ENCODE data around the gene CCDC146. TPM values are rescaled to one million over a fixed set of nuclear protein-coding genes. Genes with fewer than 3 reads are reported as not detected.
"Not testable (repeated sequence)": the region's sequence is repeated elsewhere in the genome, so short reads cannot be mapped to it uniquely, and the experiment has no call there.

Gene CCDC146, protein sequence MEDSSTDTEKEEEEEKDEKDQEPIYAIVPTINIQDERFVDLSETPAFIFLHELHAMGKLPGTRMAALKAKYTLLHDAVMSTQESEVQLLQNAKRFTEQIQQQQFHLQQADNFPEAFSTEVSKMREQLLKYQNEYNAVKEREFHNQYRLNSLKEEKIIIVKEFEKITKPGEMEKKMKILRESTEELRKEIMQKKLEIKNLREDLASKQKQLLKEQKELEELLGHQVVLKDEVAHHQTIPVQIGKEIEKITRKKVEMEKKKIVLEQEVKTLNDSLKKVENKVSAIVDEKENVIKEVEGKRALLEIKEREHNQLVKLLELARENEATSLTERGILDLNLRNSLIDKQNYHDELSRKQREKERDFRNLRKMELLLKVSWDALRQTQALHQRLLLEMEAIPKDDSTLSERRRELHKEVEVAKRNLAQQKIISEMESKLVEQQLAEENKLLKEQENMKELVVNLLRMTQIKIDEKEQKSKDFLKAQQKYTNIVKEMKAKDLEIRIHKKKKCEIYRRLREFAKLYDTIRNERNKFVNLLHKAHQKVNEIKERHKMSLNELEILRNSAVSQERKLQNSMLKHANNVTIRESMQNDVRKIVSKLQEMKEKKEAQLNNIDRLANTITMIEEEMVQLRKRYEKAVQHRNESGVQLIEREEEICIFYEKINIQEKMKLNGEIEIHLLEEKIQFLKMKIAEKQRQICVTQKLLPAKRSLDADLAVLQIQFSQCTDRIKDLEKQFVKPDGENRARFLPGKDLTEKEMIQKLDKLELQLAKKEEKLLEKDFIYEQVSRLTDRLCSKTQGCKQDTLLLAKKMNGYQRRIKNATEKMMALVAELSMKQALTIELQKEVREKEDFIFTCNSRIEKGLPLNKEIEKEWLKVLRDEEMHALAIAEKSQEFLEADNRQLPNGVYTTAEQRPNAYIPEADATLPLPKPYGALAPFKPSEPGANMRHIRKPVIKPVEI
- 0.66 and 1.4 TPM in 2 replicates for total RNA-seq (2014; rRNA removed; shearing (Covaris generic))

DNA sequence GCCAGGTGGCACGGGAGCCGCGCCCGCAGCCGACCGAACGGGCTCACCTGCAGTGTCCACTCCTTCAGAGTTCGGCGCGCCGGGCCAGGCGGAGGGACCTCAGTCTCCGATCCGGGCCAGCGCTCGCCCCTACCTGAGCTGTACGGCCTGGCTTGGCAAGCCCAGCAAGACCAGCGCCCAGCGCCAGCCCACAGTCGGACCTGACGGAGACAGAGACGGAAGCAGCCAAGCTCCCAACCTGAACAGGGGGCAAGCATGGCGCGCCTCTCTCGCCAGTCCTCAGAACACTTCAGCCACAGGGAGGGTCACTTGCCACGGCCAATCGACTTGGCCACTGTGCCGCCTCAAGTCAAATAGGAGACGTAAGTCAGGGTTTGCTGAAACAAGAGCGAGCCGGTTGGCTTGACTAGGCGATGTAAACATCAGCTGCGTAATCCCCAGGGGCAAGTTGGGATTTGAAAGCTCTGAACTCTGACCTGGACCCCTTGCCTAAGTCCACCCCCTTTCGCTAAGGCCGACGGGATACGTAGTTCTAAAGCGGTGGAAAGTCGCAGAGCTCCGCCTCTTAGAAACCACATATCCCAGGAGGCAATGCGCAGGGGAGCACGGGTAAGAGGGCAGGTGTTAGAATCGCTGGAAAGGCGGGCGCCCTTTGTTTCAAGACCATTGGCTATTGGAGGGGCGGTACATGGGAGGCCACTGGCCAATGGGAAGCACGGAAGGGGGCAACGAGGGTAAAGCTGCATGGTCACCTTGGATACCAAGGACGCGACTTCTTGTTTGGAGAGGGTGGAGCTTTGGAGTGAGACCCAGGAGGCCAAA, at the start of gene CCDC146:
Gene CCDC146 (plus strand): TSS at position 756 of the 822 bp plus-strand sequence. CDS start 45,054 bp downstream, outside the sequence.
- peak; percentile 99 to 100 for DNase-seq
- peak within 1 kb of the TSS; percentile 59 for H3K4me3 ChIP-seq
- H3K4me1 ChIP-seq; H3K27me3 ChIP-seq; H3K27ac ChIP-seq; H3K9me3 ChIP-seq (replicated peaks); H3K36me3 ChIP-seq: not testable (repeated sequence)

DNA sequence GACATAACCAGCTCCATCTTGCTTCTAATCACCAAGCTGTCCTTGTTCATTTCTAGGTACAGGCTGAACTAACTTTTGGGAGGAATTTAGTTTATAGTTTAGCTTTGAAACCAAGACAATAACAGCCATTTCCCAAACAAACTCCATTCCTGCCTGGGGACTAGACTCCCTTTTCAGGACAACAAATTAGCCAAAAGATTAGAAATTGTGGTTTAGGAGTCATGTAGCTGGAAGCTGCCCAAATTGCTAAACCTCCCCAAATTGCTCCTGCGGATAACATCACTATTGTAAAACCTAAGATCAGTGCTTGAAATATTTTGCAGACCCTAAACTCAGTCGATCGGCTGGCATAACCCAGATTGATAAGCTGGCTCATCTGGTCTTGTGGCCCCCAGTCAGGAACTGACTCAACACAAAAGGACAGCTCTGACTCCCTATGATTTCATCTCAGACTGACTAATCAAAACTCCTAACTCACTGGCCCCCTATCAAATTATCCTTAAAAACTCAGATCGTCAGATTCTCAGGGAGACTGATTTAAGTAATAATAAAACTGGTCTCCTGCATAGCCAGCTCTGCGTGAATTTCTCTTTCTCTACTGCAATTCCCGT, 47.5 kb upstream of the CCDC146 start:
- DNase-seq; H3K4me1 ChIP-seq; H3K27ac ChIP-seq; H3K9me3 ChIP-seq (replicated peaks); H3K36me3 ChIP-seq; H3K27me3 ChIP-seq; H3K4me3 ChIP-seq: not testable (repeated sequence)

DNA sequence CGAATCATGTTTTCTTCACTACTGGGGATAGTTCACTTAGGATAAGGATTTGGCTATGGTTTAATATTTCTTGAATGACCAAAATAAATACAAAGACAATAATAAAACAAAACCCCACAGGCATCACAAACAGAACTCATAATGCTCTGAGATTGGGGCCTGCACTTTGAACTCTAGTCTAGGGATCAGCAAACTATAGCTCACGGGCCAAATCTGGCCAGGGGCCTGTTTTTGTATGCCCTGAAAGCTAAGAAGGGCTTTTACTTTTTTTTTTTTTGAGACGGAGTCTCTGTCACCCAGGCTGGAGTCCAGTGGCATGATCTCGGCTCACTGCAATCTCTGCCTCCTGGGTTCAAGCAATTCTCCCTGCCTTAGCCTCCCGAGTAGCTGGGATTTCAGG, 45.4 kb upstream of the CCDC146 start:
- not testable (repeated sequence) for H3K27ac ChIP-seq; H3K36me3 ChIP-seq; H3K27me3 ChIP-seq; H3K4me1 ChIP-seq; H3K4me3 ChIP-seq; H3K9me3 ChIP-seq (replicated peaks); DNase-seq

DNA sequence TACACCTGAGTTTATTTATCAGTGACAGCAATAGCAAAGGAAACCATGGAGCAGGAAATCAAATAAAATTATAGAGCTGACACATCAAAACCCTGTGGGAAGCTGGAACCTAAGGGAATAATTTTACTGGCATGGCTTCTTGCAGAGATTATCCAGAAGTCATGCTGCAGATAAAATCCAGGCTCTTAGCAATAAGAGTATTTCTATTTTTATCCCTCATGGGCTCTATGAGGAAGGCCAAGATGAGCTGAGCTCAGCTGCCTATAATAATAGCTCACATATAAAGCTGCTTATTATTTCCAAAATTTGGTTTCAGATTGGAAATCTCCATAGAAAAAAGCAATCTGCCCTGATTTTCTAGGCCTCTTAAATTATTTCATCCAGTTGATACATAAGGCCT, 43.3 kb upstream of the CCDC146 start:
- H3K27ac ChIP-seq, H3K36me3 ChIP-seq, DNase-seq: not testable (repeated sequence)

DNA sequence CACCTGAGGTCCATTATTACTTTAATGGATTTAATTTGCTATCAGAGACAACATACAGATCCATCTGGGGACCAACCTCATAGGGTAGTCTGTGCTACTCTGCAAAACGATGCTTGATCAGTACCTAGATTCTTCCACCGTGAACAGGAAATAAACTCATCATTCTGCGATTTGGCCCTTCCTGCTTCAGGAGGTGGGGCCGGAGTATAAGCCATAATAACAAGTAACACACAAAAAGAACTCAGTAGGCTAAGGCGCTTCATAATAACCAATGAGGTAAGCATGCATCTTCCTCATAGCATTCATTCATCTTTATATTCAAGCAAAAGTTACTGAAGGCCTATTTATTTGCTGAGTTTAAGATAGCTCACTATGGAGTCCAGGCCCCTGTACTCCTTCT, 42.8 kb upstream of the CCDC146 start:
- not testable (repeated sequence) for H3K9me3 ChIP-seq (replicated peaks); DNase-seq; H3K27ac ChIP-seq; H3K27me3 ChIP-seq; H3K36me3 ChIP-seq; H3K4me1 ChIP-seq; H3K4me3 ChIP-seq

More for the DNA sequence above, 43.3 kb upstream of the CCDC146 start:
- not testable (repeated sequence) for H3K4me3 ChIP-seq; H3K9me3 ChIP-seq (replicated peaks); H3K4me1 ChIP-seq; H3K27me3 ChIP-seq

DNA sequence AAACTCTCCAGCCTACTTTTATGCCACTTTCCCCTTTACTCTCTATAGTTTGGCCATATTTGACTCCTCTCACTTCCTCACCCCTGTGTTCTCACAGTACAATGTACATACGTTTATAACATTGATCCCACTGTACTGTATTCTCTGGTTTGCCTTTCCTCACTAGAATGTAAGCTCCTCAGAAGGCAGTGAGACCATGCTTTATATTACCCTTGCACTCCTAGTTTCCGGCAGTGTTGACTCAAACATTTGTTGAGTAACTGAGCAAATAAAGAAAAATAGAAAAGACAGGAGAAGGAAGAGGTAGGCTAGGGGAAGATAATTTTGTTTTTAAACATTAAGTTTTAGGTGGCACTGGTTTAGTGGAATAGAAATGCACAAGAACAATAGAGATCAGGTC, 42.2 kb upstream of the CCDC146 start:
- not testable (repeated sequence) for H3K9me3 ChIP-seq (replicated peaks); DNase-seq; H3K4me3 ChIP-seq; H3K36me3 ChIP-seq; H3K4me1 ChIP-seq; H3K27ac ChIP-seq; H3K27me3 ChIP-seq

DNA sequence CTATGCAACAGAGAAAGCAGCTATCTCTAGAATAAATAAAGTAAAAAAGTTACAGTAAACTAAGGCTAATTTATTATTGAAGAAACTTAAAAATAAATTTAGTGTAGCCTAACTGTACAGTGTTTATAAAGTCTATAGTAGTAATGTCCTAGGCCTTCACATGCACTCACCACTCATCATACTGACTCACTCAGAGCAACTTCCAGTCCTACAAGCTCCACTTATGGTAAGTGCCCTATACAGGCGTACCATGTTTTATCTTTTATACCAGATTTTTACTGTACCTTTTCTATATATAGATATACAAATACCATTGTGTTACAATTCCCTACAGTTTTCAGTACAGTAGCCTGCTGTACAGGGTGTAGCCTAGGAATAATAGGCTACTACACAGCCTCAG, 40.2 kb upstream of the CCDC146 start:
- H3K27ac ChIP-seq; H3K27me3 ChIP-seq; H3K36me3 ChIP-seq; H3K4me1 ChIP-seq; DNase-seq; H3K9me3 ChIP-seq (replicated peaks); H3K4me3 ChIP-seq: not testable (repeated sequence)

DNA sequence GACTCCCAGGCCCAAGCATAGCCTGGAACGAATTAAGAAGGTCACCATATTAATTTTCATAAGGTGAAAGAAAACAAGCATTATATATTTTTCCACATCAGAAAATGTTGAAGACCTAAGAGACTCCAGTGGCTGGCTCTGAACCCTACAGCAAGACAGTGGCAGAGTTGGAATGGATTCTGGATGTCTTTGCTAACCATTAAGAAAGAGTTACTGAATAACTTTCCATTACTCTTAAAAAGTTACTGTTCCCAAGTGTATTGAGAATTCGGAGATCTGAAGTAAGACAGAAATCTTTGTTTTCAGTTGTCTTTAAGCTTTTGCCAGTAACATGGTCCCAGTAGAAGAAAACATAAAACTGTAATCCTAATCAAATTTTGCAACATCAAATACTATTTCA, 30.1 kb upstream of the CCDC146 start:
- H3K4me3 ChIP-seq; DNase-seq; H3K9me3 ChIP-seq (replicated peaks); H3K36me3 ChIP-seq; H3K4me1 ChIP-seq; H3K27me3 ChIP-seq; H3K27ac ChIP-seq: not testable (repeated sequence)

DNA sequence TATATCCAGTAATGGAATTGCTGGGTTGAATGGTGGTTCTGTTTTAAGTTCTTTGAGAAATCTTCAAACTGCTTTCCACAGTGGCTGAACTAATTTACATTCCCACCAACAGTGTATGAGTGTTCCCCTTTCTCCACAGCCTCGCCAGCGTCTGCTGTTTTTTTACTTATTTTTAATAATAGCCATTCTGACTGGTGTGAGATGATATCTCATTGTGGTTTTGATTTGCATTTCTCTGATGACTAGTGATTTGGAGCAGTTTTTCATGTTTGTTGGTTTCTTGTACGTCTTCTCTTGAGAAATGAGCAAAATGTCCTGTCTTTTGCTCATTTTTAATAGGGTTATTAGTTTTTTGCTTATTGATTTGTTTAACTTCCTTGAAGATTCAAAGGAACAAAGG, 21.9 kb upstream of the CCDC146 start:
- DNase-seq; H3K4me3 ChIP-seq; H3K36me3 ChIP-seq; H3K27ac ChIP-seq; H3K27me3 ChIP-seq; H3K4me1 ChIP-seq; H3K9me3 ChIP-seq (replicated peaks): not testable (repeated sequence)

DNA sequence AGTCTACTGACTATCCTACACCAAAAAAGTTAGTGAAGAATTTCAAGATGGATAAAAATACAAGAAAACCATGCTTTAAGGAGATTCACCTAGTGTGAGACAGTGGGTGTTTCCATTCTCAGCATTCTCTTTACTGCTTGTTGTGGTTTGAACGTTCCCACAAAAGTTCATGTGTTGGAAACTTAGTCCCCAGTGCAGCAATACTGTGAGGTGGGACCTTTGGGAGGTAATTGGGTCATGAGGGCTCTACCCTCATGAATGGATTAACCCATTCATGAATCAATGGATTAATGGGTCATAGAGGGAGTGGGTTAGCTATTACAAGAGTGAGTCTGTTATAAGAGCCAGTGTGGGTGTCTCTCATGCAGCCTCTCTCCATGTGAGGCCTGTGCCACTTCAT, 21.2 kb upstream of the CCDC146 start:
- H3K27ac ChIP-seq; DNase-seq; H3K4me1 ChIP-seq; H3K36me3 ChIP-seq; H3K9me3 ChIP-seq (replicated peaks); H3K27me3 ChIP-seq; H3K4me3 ChIP-seq: not testable (repeated sequence)

DNA sequence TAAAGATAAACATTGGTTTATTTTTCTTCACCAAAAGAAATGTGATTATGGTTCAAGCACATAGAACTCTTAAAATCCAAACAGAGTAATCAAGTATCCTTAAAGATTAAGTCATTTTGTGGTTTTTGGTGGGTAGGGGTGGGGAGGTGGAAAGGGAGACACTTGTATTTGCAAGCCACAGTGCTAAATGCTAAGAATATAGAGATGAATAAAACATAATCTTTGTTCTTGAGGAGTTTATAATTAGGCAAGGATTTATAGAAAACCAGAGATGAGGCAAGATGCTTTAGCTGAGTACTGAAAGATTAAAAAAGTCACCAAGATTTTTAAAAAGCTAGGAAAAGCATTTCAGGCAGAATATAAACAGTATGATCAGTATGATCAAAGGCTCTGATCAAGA, 19.7 kb upstream of the CCDC146 start:
- not testable (repeated sequence) for H3K27me3 ChIP-seq; H3K9me3 ChIP-seq (replicated peaks); H3K27ac ChIP-seq; DNase-seq; H3K36me3 ChIP-seq; H3K4me3 ChIP-seq; H3K4me1 ChIP-seq

DNA sequence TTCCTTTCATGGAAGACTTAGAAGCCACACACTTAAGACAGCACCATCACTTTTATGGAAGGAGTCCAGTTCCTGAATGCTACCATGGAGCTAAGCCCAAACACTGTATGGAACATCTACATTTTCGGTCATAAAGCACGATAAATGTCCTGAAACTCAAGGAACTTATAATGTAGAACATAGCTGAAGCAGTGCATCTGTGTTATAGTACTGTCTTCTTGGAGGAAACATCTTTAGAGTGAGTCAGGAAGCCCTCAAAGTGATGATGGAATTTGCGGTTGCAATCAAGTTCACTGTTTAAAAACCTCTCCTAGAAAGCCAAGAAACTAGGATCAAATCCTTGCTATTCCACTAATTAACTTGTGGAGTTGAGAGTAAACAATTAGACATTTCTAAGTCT, 16.5 kb upstream of the CCDC146 start:
- H3K27ac ChIP-seq; H3K4me1 ChIP-seq; H3K36me3 ChIP-seq; H3K4me3 ChIP-seq; H3K9me3 ChIP-seq (replicated peaks); H3K27me3 ChIP-seq; DNase-seq: not testable (repeated sequence)

DNA sequence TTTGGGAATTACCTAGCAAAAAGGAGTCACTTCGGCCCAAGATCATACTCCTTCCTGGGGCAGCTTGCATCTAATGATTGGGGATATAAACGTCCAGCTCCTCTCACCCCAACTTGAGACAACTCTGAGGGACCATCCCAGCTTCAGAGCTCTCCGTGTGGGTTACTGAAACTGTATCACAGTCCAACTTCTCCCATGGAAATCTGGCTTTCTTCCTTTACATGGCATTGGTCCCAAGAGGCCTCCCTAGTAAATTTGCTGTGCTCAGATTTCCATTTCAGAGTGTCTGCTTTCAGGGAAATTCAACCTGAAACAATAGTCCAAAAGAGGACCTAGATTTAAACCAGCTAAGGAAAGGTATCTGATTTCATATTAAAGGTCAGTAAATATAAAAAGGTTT, 14.8 kb upstream of the CCDC146 start:
- not testable (repeated sequence) for H3K9me3 ChIP-seq (replicated peaks); H3K4me3 ChIP-seq; H3K36me3 ChIP-seq; H3K4me1 ChIP-seq; H3K27me3 ChIP-seq; H3K27ac ChIP-seq
- peak in 1 of 2 experiments; percentile 1 for DNase-seq

DNA sequence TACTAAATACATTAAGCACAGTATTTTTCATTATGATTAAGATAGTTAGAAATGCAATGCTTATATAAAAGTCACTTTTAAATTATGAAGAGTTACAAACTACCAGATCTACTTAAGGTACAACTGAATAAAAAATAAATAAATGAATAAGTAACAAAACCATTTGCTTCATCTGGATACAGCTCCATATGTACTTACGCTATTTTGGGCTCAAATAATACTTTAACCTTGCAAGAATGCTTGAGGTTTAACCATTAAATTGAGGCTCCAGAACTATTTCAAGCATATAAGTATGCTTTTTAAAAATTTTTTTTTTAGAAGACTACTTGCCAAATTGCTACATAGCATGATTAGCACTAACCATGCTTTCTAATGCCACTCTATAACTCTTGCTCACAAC, 14.1 kb upstream of the CCDC146 start:
- not testable (repeated sequence) for H3K27ac ChIP-seq; H3K4me1 ChIP-seq; H3K36me3 ChIP-seq; H3K4me3 ChIP-seq; H3K27me3 ChIP-seq; DNase-seq; H3K9me3 ChIP-seq (replicated peaks)

Data from SJCRH30 (cell line).